Cardiac fibroblast (primary cell): ENCODE results near the gene GPR158.
A peak's percentile ranks its signal among the peaks of the same experiment; 100 is the strongest.

Experiments
- DNase-seq, 2 donors: peaks; one replicate each; pipeline versions ENCODE4 v3.0.0 to v3.0.0-alpha.2; 2010; ENCODE audit warnings: low read depth in 2 of 2
- H3K4me3 ChIP-seq, 2 donors: replicated peaks in 1 of 2; 1 replicate in 1 of 2; 2 replicates in 1 of 2; pipeline ENCODE4 v1.5.1; 2011; ENCODE audit warnings: low read depth in 2 of 2, low read length in 2 of 2, mild to moderate bottlenecking in 2 of 2, moderate library complexity in 1 of 2
- TF ChIP-seq, protein P1 (sequence below): IDR thresholded peaks from one replicate; pipeline ENCODE4 v1.5.1; 2011; ENCODE audit warnings: low read depth, mild to moderate bottlenecking, low read length, inconsistent platforms

The GPR158 gene

GRCh38 chr10:25177093-25177753, 2.4 kb downstream of the GPR158 start:
- TF ChIP-seq, protein P1, sequence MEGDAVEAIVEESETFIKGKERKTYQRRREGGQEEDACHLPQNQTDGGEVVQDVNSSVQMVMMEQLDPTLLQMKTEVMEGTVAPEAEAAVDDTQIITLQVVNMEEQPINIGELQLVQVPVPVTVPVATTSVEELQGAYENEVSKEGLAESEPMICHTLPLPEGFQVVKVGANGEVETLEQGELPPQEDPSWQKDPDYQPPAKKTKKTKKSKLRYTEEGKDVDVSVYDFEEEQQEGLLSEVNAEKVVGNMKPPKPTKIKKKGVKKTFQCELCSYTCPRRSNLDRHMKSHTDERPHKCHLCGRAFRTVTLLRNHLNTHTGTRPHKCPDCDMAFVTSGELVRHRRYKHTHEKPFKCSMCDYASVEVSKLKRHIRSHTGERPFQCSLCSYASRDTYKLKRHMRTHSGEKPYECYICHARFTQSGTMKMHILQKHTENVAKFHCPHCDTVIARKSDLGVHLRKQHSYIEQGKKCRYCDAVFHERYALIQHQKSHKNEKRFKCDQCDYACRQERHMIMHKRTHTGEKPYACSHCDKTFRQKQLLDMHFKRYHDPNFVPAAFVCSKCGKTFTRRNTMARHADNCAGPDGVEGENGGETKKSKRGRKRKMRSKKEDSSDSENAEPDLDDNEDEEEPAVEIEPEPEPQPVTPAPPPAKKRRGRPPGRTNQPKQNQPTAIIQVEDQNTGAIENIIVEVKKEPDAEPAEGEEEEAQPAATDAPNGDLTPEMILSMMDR: no peak
- H3K4me3 ChIP-seq: peak overlapping the region in 1 of 2 donors; percentile 75
- DNase-seq: no peak

DNA sequence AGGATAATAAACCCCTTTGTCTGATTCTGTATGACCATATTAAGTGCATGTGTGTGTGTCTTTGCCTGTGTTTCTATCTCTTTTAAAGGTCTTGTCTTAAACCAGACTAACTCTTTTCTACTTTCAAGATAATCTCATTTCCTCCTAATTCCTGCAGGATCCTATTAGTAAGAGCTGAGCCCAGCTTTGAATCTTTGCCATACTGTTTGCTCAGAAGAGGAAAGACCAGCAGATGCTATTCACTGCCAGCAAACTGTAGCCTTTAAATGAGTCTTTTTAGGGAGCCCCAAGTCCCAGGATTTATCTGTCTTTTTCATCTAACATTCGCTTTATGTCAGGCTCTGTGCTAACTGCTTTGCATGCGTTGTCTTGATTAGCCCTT, 2.9 kb downstream of the GPR158 start:
- TF ChIP-seq, protein P1: no peak
- H3K4me3 ChIP-seq: peak overlapping the region in 1 of 2 donors; percentile 75
- peak in 1 of 2 donors; percentile 75 for DNase-seq

DNA sequence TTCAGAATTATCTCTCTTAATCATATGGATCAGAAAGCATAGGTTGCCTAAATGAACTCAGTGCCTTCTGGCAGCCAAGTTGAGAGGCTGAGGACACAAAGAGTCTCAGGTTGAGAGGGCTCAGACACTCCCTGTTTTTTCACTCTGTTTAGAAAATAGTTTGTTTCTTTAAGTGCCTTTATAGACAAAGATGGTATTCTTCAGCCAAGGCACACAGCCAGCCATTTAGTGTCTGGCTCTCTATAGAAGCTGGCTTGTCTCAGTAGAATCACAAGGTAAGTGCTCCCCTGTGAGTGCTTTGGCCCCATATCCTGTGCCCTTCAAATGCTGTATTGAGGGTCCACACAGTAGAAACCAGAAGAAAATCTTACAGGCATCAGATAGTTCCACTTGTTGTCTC, 3.6 kb downstream of the GPR158 start:
- no peak for DNase-seq
- TF ChIP-seq, protein P1: no peak
- H3K4me3 ChIP-seq: peak overlapping the region in 1 of 2 donors; percentile 75

DNA sequence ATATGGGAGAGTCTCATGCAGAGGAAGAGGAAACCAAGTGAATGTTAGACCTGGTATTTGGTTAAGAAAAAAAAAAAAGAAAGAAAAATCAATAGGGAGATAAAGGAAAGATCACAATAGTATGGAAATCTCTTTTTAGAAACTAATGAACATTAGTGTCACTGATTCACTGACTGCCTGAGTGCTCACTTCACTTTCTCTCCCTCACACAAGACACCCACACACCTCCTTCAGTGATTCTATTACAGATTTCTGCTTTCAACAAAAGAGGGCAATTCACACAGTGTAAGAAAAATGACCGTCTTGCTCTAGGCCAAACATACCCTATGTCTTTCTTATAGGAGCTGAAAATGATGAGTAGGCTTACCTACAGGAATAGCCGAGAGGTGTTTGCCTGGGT, 6.0 kb downstream of the GPR158 start:
- H3K4me3 ChIP-seq: no peak overlapping the region
- TF ChIP-seq, protein P1: no peak
- DNase-seq: no peak

GRCh38 chr10:25182636-25183035, 7.8 kb downstream of the GPR158 start:
- no peak for DNase-seq
- H3K4me3 ChIP-seq: no peak overlapping the region
- TF ChIP-seq, protein P1: no peak

- TF ChIP-seq, protein P1: no peak
- no peak for DNase-seq
- H3K4me3 ChIP-seq: no peak overlapping the region
Measured at GRCh38 chr10:25191162-25191895, 16.5 kb downstream of the GPR158 start.
